HK-2 (cell line): ENCODE data around the gene BTAF1.
"Not testable (repeated sequence)": the region's sequence is repeated elsewhere in the genome, so short reads cannot be mapped to it uniquely, and the experiment has no call there.

ENCODE experiments used
- DNase-seq: peaks from one replicate; pipeline ENCODE4 v3.0.0-alpha.2; 2018; ENCODE audit not compliant: unreplicated experiment

Gene BTAF1

DNA sequence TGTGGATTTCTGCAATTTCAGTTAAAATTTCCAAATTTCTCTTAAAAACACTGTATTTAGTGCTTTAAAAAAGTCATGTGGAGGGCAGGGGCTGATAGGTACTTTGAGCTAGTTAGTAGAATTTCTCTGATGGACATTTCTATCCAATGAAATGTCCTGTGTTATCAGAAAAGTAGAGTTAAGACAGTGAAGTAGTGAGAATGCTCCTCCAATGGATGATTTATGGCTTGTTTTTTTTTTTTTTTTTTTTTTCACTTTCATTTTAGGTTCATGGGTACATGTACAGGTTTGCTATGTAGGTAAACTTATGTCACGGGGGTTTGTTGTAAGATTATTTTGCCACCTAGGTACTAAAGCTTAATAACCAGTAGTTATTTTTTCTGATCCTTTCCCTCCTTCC is 55.0 kb downstream of the BTAF1 start:
- DNase-seq, result no peak

- no peak for DNase-seq
Measured at GRCh38 chr10:91980319-91980718, 56.7 kb downstream of the BTAF1 start.

DNA sequence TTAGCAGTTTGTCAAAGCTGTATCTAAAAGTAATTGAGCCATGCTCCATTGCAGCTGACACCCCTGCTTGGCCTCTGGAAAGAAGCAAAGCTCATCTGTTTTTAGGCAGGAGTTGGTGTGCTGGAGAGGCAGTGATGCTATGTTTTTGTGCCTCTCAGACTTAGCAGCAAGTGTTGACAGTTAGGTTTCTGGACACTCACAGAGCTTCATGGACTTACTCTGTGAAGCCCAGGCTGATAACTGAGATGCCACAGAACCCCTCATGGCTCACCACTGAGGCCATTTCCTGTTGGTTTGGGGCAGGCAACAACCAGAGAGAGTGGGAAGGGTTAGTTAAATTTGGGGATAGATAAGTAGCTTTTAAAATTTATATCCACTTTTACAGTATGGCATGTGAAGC is 59.8 kb downstream of the BTAF1 start:
- no peak for DNase-seq

GRCh38 chr10:91987397-91988037 is 63.9 kb downstream of the BTAF1 start:
- no peak for DNase-seq

DNA sequence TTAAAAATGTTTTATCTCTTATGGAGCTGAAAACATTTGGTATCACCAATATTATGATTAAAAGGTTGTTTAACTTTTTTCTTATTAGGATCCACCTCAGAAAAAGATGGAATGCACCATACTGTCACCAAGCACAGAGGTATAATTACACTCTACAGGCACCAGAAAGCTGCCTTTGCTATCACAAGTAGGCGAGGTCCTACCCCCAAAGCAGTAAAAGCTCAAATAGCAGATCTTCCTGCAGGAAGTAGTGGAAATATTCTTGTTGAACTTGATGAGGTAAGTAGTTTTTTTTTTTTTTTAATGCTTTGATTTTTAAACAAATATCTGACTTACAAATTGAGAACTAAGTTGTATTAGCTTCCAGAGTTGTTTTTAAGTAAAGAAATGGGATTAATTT is 68.5 kb downstream of the BTAF1 start:
- DNase-seq, result no peak

- no peak for DNase-seq
Measured at GRCh38 chr10:91996266-91996665, 72.7 kb downstream of the BTAF1 start.

DNA sequence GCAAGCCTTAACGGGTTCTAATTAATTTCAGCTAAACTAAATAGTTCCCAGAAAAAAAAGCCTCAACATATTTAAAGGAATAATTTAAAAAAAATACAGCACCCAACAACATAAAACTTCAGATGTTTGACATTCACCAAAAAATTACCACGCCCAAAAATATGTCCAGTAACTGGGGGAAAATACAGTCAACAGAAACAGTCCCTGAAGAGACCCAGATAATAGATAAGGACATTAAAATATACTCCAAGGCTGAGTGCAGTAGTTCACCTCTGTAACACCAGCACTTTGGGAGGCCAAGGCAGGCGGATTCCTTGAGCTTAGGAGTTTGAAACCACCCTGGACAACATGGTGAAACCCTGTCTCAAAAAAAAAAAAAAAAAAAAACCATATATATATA is 78.0 kb downstream of the BTAF1 start:
- no peak for DNase-seq

GRCh38 chr10:92001995-92002394 is 78.4 kb downstream of the BTAF1 start:
- DNase-seq, result no peak

- no peak for DNase-seq
Measured at GRCh38 chr10:92003258-92003657, 79.7 kb downstream of the BTAF1 start.

DNA sequence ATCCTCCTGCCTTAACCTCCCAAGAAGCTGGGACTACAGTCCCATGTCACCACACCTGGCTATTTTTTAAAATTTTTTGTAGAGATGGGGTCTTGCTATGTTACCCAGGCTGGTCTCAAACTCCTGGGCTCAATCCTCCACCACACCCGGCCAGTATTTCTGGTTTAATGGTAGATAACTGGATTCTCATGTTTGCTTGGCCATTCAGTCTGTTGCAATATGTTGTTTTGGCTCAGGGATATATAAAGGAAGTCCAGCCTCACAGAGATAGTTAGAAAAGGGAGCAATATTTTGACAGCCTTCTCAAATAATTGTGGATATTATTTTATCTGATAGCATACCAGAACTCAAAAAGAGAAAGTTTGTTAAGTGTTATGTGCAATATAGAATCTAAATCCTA is 82.4 kb downstream of the BTAF1 start:
- DNase-seq, result no peak

DNA sequence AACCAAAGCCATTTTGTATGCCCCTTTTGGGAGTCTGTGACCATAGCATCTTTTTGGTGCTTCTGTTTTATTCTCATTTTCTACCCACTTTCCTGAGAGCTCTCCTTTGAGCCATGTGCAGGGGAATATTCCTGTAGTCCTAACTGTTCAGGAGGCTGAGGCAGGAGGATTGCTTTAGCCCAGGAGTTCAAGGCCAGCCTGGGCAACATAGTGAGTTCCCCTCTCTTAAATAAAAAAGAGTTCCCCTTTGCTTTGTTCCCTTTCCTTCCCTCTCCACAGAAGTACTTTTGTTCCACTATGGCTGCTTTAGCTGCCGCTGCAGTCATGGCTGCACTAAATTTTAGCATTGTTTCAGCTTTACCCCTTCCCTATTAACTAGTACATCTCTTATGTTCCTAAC is 85.9 kb downstream of the BTAF1 start:
- DNase-seq, result no peak

- no peak for DNase-seq
Measured at GRCh38 chr10:92010047-92010735, 86.6 kb downstream of the BTAF1 start.

DNA sequence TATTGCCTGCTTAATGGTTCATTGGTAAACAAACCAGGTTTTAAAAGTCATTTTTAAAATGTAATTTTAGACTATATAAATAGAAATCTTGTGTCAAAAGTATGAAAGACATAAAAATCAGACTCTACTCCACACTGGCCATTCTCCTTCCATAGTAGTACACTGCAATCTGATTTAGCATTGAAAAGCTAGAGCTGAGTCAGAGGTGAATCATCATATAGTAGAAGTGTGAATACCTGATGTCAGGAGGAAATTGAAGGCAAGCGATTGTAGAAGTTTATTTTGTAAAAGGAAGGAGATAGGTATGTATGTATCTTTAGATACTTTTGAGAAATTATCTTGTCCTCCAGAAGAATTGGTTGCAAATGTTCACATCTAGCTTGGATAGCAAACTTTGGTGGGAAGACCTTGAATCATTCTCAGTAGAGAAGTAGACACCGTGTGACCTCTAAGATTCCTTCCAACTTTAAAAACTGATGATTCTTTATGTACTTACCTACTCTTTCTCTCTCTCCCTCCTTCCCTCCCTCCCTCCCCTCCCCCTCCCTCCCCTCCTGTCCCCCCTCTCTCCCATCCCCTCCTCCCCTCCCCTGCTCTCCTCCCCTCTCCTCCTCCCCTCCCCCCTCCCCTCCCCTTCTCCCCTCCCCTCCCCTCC is 88.1 kb downstream of the BTAF1 start:
- DNase-seq, result no peak

- no peak for DNase-seq
Measured at GRCh38 chr10:92014620-92015019, 91.0 kb downstream of the BTAF1 start.

GRCh38 chr10:92024700-92025099 is 101.1 kb downstream of the BTAF1 start:
- DNase-seq, result no peak

DNA sequence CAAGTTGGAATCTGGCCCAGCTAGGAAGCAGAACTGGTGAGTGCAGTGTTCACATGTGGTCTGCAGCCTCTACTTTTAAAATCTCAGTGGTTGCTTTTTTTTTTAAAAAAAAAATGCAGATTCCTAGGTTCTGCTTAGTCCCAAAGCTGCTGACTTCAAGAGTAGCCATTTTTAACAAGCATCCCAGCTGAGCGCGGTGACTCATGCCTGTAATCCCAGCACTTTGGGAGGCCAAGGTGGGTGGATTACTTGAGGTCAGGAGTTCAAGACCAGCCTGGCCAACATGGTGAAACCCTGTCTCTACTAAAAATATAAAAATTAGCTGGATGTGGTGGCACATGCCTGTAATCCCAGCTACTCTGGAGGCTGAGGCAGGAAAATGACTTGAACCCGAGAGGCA is 101.8 kb downstream of the BTAF1 start:
- not testable (repeated sequence) for DNase-seq

DNA sequence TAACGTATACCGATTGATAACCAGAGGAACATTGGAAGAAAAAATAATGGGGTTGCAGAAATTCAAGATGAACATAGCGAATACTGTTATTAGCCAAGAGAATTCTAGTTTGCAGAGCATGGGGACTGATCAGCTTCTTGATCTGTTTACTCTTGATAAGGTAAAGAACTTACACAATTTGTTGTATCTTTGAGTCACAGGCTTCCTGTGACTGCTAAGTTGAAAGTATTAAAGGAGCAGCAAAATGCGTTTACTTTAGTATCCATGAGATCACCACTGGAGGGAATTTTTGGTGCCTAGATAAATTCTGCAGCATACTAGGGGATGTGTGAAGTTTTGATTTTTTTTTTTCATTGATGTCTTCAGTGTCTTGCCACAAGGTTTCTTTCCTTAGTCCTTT is 103.6 kb downstream of the BTAF1 start:
- DNase-seq, result no peak

DNA sequence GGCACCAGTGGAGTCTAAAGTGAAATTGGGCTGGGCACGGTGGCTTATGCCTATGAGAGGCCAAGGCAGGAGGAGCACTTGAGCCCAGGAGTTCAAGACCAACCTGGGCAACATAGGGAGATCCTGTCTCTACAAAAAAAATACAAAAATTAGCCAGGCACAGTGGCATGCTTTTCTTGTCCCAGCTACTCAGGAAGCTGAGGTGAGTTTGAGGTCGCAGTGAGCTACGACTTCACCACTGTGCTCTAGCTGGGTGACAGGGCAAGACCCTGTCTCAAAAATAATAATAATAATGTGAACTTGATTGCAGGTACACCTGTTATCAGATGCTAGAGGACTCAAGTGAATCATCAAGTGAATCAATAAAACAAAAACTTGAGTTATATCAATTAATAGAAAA is 108.0 kb downstream of the BTAF1 start:
- DNase-seq, result no peak

DNA sequence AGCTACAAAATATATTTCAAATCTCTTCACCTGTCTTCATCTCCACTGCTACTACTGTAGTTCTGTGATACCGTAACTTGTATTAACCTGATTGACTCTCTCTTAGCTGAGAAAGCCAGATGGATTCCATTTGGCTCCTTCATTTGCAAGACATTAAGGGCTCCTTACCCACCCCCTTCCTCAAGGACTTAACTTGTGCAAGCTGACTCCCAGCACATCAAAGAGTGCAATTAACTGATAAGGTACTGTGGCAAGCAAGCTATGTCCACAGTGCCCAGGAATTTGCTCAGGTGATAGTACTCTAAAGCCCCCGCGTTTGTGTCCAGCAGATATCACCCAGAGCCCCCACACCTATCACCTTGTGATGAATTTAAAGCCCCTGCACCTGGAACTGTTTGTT is 109.5 kb downstream of the BTAF1 start:
- DNase-seq, result not testable (repeated sequence)

- DNase-seq, result no peak
Measured at GRCh38 chr10:92038949-92039348, 115.4 kb downstream of the BTAF1 start.

DNA sequence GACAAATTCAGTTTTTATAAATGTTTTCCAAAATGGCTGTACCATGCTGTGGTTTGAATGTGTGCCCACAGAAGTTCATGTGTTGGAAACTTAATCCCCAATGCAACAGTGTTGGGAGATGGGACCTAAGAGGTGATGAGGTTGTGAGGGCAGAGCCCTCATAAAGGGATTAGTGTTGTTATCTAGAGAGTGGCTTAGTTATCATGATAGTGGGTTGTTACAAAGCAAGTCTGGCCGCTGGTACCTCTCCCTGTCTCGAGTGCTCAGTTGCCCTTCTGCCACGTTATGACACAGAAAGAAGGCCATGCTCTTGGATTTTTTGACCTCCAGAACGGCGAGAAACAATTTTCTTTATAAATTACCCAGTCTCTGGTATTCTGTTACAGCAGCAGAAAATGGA is 119.0 kb downstream of the BTAF1 start:
- DNase-seq, result no peak

- DNase-seq, result no peak
Measured at GRCh38 chr10:92045641-92046106, 122.1 kb downstream of the BTAF1 start.

DNA sequence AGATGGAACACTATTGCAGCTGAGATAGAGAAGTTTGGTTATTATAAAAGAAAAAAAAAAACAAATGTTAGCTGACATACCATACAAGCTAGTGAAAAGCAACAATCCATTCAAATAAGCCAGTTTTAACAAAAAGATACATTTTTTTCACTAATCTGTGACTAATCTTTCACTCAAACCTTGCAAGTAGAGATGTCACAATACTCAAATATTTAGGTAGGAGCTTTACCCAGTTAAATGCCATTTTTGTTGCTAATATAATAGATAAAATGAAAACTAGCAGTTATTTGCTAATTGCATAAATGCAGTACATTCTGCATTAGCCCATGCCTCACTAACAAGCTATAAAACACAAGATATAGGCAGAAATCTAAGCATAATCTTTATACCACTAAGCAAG is 123.6 kb downstream of the BTAF1 start:
- DNase-seq, result no peak
